Measurements from ENCODE around the gene TCF7L2.
A peak's percentile ranks its signal among the peaks of the same experiment; 100 is the strongest.

Gene TCF7L2

GRCh38 chr10:112979927-112980326 is 29.9 kb downstream of the TCF7L2 start:
- no peak for TF ChIP-seq CTCF (IDR thresholded peaks at IDR 0.05; ENCODE audit: extremely low read depth, insufficient read depth, missing control alignments)
- in situ Hi-C loops (cut with MboI; ENCODE audit: low pct_unique_long_range_greater_than_20kb, low sequenced_read_pairs, unreplicated experiment), result no loop called here
- DNase-seq (ENCODE audit: low spot score), result no peak

GRCh38 chr10:112980937-112981336 is 30.9 kb downstream of the TCF7L2 start:
- in situ Hi-C loops (cut with MboI; ENCODE audit: low pct_unique_long_range_greater_than_20kb, low sequenced_read_pairs, unreplicated experiment), result no loop called here
- TF ChIP-seq CTCF (IDR thresholded peaks at IDR 0.05; ENCODE audit: extremely low read depth, insufficient read depth, missing control alignments), result no peak
- DNase-seq (ENCODE audit: low spot score), result no peak

GRCh38 chr10:112981553-112981952 is 31.5 kb downstream of the TCF7L2 start:
- no peak for TF ChIP-seq CTCF (IDR thresholded peaks at IDR 0.05; ENCODE audit: extremely low read depth, insufficient read depth, missing control alignments)
- peak; percentile 55 for DNase-seq (ENCODE audit: low spot score)
- in situ Hi-C loops (cut with MboI; ENCODE audit: low pct_unique_long_range_greater_than_20kb, low sequenced_read_pairs, unreplicated experiment), result no loop called here

GRCh38 chr10:112983444-112984056 is 33.5 kb downstream of the TCF7L2 start:
- DNase-seq (ENCODE audit: low spot score), result no peak

GRCh38 chr10:112984756-112985155 is 34.7 kb downstream of the TCF7L2 start:
- in situ Hi-C loops (cut with MboI; ENCODE audit: low pct_unique_long_range_greater_than_20kb, low sequenced_read_pairs, unreplicated experiment), result no loop called here
- no peak for TF ChIP-seq CTCF (IDR thresholded peaks at IDR 0.05; ENCODE audit: extremely low read depth, insufficient read depth, missing control alignments)
- DNase-seq (ENCODE audit: low spot score), result no peak

More at GRCh38 chr10:112983444-112984056, 33.5 kb downstream of the TCF7L2 start:
- no peak for TF ChIP-seq CTCF (IDR thresholded peaks at IDR 0.05; ENCODE audit: extremely low read depth, insufficient read depth, missing control alignments)
- in situ Hi-C loops (cut with MboI; ENCODE audit: low pct_unique_long_range_greater_than_20kb, low sequenced_read_pairs, unreplicated experiment), result no loop called here

GRCh38 chr10:112985690-112986543 is 35.9 kb downstream of the TCF7L2 start:
- no peak for TF ChIP-seq CTCF (IDR thresholded peaks at IDR 0.05; ENCODE audit: extremely low read depth, insufficient read depth, missing control alignments)
- in situ Hi-C loops (cut with MboI; ENCODE audit: low pct_unique_long_range_greater_than_20kb, low sequenced_read_pairs, unreplicated experiment), result no loop called here
- no peak for DNase-seq (ENCODE audit: low spot score)

All from GM13977 (cell line).